OCI-LY3 (cell line): ENCODE results near the gene CACNB4.

Experiments
- H2AFZ ChIP-seq: fragments of 200-600, 300-600 bp; shearing (Covaris generic); 2 replicates; pipeline ENCODE4 v1.6.0; 2014; ENCODE audit warnings: antibody characterized with exemption, low read depth, low read length
- H3K27ac ChIP-seq: fragments of 200-600, 300-600 bp; sonication (generic); 2 replicates; pipeline ENCODE4 v1.5.1; 2014; ENCODE audit warnings: mild to moderate bottlenecking, low read length, moderate library complexity, mixed read lengths
- H3K27me3 ChIP-seq: fragments of 200-600, 300-600 bp; sonication (generic); 2 replicates; pipeline ENCODE4 v1.6.1; 2014; ENCODE audit warnings: low read depth, low read length, mixed read lengths
- H3K36me3 ChIP-seq: fragments of 200-600, 300-600 bp; sonication (generic); replicated peaks from 2 replicates; pipeline ENCODE3; 2014; ENCODE audit warnings: low read depth, low read length, mixed read lengths
- H3K4me1 ChIP-seq: fragments of 300-600, 200-600 bp; sonication (generic); 2 replicates; pipeline ENCODE4 v1.6.1; 2014; ENCODE audit warnings: low read length, mixed read lengths
- H3K4me2 ChIP-seq: fragments of 200-600, 300-600 bp; sonication (generic); 2 replicates; pipeline ENCODE4 v1.6.1; 2014; ENCODE audit warnings: low read length, mixed read lengths
- H3K4me3 ChIP-seq: fragments of 300-600, 200-600 bp; sonication (generic); 2 replicates; pipeline ENCODE4 v1.5.1; 2014; ENCODE audit warnings: antibody characterized with exemption, mild to moderate bottlenecking, low read length, moderate library complexity
- H3K79me2 ChIP-seq: fragments of 300-600, 200-600 bp; shearing (Covaris generic); 2 replicates; pipeline ENCODE4 v1.6.1; 2014; ENCODE audit warnings: mild to moderate bottlenecking, low read length, mixed read lengths
- H3K9ac ChIP-seq: fragments of 300-600, 200-600 bp; shearing (Covaris generic); 2 replicates; pipeline ENCODE4 v1.6.0; 2014; ENCODE audit warnings: mild to moderate bottlenecking, low read length, moderate library complexity
- H3K9me3 ChIP-seq: fragments of 200-600, 300-600 bp; shearing (Covaris generic); 2 replicates; pipeline ENCODE4 v1.6.1; 2014; ENCODE audit warnings: low read length, mixed read lengths; ENCODE audit not compliant: insufficient read depth
- H4K20me1 ChIP-seq: fragments of 200-600, 300-600 bp; sonication (generic); 2 replicates; pipeline ENCODE4 v1.6.1; 2016; ENCODE audit warnings: low read length, mixed read lengths; ENCODE audit not compliant: insufficient read depth
- EZH2phosphoT487 ChIP-seq: fragments of 200-600 bp; shearing (Covaris generic); IDR thresholded peaks from 2 replicates; pipeline ENCODE4 v1.6.1; 2018; ENCODE audit warnings: antibody characterized with exemption, mixed run types, low read depth
- TF ChIP-seq, protein P1 (sequence below): fragments of 200-600, 300-600 bp; sonication (generic); IDR thresholded peaks from 2 replicates; pipeline ENCODE4 v1.5.1; 2014; ENCODE audit warnings: antibody characterized with exemption, low read length, low read depth

CACNB4 gene

DNA sequence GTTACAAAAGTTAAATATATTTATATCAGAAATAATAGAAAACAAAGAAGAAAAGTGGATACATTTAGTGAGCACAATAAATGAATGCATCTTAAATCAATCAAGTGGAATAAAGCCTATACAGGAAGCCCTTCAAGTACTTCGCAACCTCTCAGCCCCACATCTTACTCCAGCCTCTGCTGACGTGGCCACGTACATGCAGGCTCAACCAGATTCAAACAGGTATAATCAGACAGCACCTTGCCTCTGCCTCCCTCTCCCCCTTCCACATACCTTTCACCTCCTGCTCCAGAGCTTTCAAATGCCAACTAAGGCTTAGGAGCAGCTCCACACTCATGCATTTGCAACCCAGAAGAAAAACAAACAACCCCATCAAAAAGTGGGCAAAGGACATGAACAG lies 32.9 kb downstream of the CACNB4 start:
- Histone ChIP-seq H3K9ac (no peak overlapping the region), H3K4me1 (peaks cover 1% of the 10 kb centered on the region), H3K27ac (no peak overlapping the region), H3K4me2 (no peak overlapping the region), H4K20me1 (no peaks in the 10 kb centered on the region), H3K4me3 (no peak overlapping the region), H2AFZ (no peak overlapping the region), H3K27me3 (peaks cover 14% of the 10 kb centered on the region; the same call in 1 of the 2 replicates), H3K79me2 (no peaks in the 10 kb centered on the region), H3K9me3 (no peaks in the 10 kb centered on the region), H3K36me3 (no peaks in the 10 kb centered on the region)
- TF ChIP-seq, protein P1, sequence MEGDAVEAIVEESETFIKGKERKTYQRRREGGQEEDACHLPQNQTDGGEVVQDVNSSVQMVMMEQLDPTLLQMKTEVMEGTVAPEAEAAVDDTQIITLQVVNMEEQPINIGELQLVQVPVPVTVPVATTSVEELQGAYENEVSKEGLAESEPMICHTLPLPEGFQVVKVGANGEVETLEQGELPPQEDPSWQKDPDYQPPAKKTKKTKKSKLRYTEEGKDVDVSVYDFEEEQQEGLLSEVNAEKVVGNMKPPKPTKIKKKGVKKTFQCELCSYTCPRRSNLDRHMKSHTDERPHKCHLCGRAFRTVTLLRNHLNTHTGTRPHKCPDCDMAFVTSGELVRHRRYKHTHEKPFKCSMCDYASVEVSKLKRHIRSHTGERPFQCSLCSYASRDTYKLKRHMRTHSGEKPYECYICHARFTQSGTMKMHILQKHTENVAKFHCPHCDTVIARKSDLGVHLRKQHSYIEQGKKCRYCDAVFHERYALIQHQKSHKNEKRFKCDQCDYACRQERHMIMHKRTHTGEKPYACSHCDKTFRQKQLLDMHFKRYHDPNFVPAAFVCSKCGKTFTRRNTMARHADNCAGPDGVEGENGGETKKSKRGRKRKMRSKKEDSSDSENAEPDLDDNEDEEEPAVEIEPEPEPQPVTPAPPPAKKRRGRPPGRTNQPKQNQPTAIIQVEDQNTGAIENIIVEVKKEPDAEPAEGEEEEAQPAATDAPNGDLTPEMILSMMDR: no peak
- TF ChIP-seq EZH2phosphoT487: no peak

DNA sequence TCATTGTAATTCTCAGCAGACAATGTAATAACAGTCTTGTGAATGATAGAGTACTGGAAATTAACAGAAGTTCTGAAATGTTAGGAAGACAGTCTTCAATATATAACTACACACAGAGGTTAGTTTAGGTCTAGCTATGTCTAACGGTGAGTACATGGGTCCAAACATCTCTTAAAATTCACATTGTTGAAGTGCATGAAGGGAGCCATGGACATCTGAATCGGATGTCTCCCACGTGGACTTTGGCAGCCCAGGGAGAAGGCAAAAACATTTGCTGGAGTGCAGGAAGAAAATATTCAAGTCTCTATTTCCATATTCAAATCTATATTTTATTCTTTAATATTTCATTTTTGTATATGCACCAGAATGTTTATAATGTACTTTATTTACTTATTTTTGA lies 34.8 kb downstream of the CACNB4 start:
- Histone ChIP-seq H3K36me3 (no peaks in the 10 kb centered on the region), H3K4me1 (no peaks in the 10 kb centered on the region), H2AFZ (no peak overlapping the region), H3K4me3 (no peak overlapping the region), H3K9ac (no peak overlapping the region), H3K79me2 (no peaks in the 10 kb centered on the region), H3K4me2 (no peak overlapping the region), H3K9me3 (no peaks in the 10 kb centered on the region), H3K27me3 (peaks cover 14% of the 10 kb centered on the region; the same call in 1 of the 2 replicates), H3K27ac (no peak overlapping the region), H4K20me1 (no peaks in the 10 kb centered on the region)
- TF ChIP-seq, protein P1: no peak
- TF ChIP-seq EZH2phosphoT487: no peak

GRCh38 chr2:152063325-152063924 lies 35.4 kb downstream of the CACNB4 start:
- H3K36me3 ChIP-seq: no peaks in the 10 kb centered on the region
- no peaks in the 10 kb centered on the region for H3K79me2 ChIP-seq
- H3K9ac ChIP-seq: no peak overlapping the region
- no peak overlapping the region for H3K4me3 ChIP-seq
- no peaks in the 10 kb centered on the region for H3K9me3 ChIP-seq
- TF ChIP-seq, protein P1: no peak
- no peak for TF ChIP-seq EZH2phosphoT487
- H2AFZ ChIP-seq: no peak overlapping the region
- no peak overlapping the region for H3K27ac ChIP-seq
- H3K4me2 ChIP-seq: no peak overlapping the region
- peaks cover 14% of the 10 kb centered on the region; the same call in 1 of the 2 replicates for H3K27me3 ChIP-seq
- H3K4me1 ChIP-seq: no peaks in the 10 kb centered on the region
- H4K20me1 ChIP-seq: no peaks in the 10 kb centered on the region

- no peaks in the 10 kb centered on the region for H3K4me1 ChIP-seq
- no peaks in the 10 kb centered on the region for H3K79me2 ChIP-seq
- no peak overlapping the region for H3K4me3 ChIP-seq
- H3K4me2 ChIP-seq: no peak overlapping the region
- TF ChIP-seq, protein P1: no peak
- TF ChIP-seq EZH2phosphoT487: no peak
- H3K27me3 ChIP-seq: peaks cover 14% of the 10 kb centered on the region; the same call in 1 of the 2 replicates
- H2AFZ ChIP-seq: no peak overlapping the region
- no peaks in the 10 kb centered on the region for H3K36me3 ChIP-seq
- H3K9me3 ChIP-seq: no peaks in the 10 kb centered on the region
- H4K20me1 ChIP-seq: no peaks in the 10 kb centered on the region
- H3K27ac ChIP-seq: no peak overlapping the region
- H3K9ac ChIP-seq: no peak overlapping the region
Measured at GRCh38 chr2:152062125-152063091, 36.4 kb downstream of the CACNB4 start.
